Anterior cingulate cortex (tissue), 58 donors: Measurements from ENCODE around the gene DLGAP5.

Experiments used
- DNase-seq, 58 donors: peaks; one replicate each; lab custom pipeline; 2025; lab: John Stamatoyannopoulos, UW

The DLGAP5 gene

DNA sequence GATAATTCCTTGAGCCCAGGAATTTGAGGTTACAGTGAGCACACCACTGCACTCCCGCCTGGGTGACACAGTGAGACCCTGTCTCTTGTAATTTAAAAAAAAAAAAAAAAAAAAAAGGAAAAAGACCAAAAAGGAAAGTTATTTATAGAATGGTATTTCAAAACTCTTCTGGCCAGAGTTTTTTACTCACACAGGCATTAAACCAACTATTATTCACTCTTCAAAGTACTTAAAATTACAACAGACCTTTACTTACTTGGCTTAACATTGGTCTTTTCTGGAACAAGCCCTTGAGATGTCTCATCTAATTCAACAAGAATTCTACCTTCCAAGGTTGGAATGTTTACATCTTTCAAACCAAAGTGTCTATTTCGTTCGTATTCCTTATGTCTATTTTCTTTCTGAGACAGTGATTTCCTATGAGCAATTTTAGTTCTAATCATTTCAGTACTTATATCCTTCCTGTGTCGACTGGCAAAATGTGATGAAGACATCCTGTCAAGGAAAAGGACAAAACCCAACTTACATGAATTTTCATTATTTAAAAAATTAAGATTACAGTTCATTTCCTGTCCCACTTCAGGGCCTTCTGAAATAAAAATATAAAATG, 2.6 kb downstream of the DLGAP5 start:
- no peak for DNase-seq

- no peak for DNase-seq
Measured at GRCh38 chr14:55180434-55180833, 11.0 kb downstream of the DLGAP5 start.

DNA sequence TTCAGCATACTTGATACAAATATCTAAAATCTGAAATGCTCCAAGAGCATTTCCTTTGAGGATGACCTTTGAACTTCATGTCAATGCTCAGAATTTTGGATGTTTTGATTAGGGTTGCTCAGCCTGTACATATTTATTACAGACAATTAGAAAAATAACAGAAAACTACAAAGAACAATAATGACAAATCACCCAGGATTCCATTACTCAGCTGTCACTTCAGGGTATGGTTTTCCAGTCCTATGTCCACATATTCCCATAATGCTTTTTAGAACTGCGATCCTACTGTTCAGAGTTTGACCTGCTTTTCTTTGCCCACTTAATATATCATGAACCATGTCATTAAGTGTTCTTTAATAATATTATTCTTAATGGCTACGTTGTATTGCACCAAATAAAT, 11.4 kb downstream of the DLGAP5 start:
- DNase-seq, result no peak

DNA sequence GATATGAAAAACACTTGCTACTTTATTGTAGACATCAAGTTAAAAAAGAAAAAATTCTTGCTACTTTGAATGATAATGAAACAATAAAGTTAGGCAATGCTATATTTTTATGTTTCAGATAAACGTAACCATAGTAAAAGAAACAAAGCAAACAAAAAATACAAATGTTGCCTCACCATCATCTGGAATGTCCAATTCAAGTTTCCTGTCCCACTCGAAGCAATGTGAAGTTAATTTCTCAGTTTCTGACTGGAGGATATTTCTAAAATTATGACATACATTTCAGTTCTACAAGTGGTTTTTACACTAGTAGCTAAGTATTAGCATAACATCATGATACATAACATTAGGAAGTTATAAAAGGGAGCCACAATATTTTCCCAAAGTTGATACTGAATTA, 20.9 kb downstream of the DLGAP5 start:
- no peak for DNase-seq

DNA sequence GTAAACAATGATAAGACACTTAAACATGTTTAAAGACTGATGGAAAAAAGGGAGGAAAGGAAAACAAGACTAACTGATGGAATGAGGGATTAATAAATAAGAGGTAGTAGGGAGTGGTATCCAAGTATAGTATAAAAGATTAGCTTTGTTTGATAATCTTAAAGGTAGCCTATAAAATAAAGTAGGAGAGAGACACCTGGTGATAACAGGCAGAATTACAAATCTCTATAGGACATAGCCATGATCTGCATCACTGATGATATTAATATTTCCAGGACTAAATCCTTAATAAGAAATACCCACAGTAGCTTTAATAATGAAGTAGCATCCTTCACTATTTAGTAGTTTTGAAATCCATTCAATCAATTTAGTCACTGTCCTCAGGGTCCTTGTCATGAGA, 30.4 kb downstream of the DLGAP5 start:
- DNase-seq, result no peak

- no peak for DNase-seq
Measured at GRCh38 chr14:55158412-55158811, 33.0 kb downstream of the DLGAP5 start.

DNA sequence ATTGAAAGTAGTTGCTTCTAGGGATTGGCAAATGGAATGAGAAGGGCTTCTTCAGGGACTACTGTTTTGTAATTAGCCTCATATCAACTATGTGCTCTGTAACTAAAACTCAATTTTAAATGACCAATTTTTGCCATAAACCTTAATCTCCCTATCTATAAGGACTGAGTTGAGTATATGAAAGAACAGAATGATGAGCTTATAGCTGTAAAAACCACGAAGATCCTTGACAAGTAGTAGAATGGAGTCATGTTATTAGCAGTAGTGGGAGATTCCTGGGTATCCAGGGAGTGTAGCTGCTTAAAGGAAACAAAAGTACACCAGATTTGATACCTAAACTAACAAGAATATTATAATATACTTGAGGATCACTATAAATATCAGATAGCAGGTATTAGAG, 34.3 kb downstream of the DLGAP5 start:
- DNase-seq, result no peak

- no peak for DNase-seq
Measured at GRCh38 chr14:55153951-55154350, 37.4 kb downstream of the DLGAP5 start.

GRCh38 chr14:55152052-55152753, 39.2 kb downstream of the DLGAP5 start:
- DNase-seq, result no peak

GRCh38 chr14:55151601-55152000, 39.8 kb downstream of the DLGAP5 start:
- DNase-seq, result no peak

DNA sequence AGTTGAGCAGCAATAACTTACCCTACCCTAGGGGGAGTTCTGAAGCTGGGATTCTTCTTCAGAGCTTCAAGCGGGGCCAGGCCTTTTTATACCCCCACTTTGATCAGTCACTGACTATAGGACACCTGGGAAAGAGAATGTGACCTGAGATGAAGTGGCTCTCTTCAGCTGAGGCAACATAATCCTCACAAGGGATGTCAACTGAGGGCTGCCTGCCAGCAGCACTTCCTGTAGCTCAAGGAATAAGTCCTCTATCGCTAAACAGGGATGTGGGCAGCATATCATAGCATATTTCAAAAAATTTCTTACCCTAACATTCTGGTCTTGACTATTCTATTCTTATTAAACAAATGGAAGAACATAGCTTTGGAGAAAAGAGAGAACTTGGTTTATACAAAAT, 45.0 kb downstream of the DLGAP5 start:
- DNase-seq, result no peak

GRCh38 chr14:55142466-55142865, 48.9 kb downstream of the DLGAP5 start:
- DNase-seq, result no peak

- DNase-seq, result no peak
Measured at GRCh38 chr14:55141825-55142224, 49.6 kb downstream of the DLGAP5 start.

DNA sequence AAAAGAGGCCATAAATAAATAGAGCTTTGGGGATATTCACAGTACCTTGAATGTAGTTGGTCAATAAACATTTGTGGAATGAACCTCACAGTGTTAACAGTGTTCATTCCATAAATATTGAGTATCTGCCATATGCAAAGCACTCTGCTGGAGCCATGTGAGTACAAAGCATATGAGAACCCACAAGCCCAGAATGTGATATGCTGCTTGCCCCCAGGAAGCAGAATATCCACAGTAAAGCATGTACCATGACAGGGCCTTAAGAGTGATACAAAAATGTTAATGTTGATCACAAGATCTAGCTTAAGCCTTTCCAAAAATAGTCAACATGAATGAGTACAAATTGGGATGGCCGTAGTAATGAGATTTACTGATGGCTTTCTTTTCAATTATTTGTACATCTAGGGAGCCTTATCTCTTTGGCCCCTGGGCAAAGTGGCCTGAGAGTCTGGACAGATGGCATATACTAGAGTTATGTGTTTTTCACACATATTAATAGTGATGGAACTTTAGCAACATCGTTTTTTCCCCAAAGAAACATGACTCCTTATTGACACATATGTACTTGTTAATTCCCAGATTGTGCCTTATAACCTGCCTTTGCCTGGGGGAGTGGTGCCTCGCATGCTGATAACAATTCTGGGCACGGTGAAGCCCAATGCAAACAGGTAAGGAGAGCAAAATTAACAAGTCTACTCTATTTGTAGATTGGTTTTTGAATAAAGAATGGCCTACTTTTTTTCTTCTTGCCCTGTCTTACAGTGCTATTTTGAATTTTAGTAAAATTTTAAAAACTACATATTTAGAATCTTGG, 51.5 kb downstream of the DLGAP5 start:
- DNase-seq, result no peak

DNA sequence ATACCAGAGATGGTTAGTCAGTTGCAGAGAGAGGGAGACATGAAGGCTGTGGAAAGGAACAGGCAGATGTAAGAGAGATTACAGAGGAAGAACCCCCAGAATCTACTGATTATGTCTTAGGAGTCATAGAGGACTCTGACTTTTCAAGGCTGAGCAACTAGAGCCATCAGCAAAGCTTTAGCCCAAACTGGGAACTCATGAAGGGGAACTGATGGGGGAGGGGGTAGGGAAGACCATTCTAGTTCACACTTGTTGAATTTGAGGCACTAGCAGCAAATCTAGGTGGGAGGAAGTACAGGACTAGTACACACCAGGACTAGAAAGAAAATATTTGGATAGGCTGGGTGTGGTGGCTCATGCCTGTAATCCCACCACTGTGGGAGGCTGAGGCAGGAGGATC, 52.2 kb downstream of the DLGAP5 start:
- DNase-seq, result no peak

DNA sequence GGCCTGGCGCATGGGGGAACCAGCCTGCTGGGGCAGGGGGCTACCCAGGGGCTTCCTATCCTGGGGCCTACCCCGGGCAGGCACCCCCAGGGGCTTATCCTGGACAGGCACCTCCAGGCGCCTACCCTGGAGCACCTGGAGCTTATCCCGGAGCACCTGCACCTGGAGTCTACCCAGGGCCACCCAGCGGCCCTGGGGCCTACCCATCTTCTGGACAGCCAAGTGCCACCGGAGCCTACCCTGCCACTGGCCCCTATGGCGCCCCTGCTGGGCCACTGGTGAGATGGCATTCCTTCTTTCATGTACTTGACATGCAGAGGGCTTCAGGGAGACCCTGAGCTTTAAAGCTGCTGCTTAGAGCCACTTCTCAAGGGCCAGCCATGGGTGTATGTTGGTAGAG, 53.3 kb downstream of the DLGAP5 start:
- no peak for DNase-seq

DNA sequence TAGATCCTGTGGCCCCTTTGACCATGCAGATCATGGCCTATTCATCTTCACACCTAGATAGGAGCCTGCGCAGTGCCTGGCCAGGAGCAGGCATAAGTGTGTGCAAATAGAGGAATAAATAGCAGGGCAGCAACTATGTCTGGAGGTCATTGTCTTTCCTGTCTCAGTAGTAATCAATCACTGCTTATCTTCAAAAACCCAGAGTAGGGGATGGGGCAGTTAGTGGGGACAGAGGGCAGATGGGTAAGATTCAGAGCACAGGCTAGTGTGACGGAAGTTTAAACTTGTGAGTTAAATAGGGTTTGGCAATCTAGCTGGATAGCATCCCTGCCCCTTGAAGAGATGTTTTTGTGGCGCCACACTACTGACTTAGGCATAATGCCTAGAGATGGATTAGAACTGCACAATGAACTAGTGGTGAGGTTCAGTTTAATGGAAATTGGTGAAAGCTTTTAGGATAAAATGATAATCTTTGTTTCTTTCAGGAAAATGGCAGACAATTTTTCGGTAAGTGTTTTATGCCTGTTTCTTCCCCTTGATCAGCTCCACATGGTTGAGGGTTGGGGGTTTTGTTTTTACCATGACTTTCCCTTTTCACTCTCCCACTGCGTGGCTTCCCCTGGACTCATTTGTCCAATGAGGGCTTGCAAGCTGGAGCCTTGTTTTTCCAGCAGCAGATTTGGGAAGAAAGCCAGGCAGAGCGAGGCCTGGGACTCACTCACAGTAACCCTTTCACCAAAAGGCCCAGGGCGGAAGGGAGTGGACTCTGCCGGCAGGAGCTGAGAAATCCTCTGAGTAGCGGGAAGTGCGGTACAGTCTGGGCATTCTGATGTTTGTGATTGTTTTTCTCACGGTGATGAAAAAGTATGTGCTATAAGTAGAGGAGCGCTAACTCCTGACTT, 54.2 kb downstream of the DLGAP5 start:
- DNase-seq, result peak in 53 of 58 donors; percentile 6 to 85 (median 56)

- DNase-seq, result no peak
Measured at GRCh38 chr14:55136241-55136640, 55.1 kb downstream of the DLGAP5 start.

- no peak for DNase-seq
Measured at GRCh38 chr14:55133416-55133815, 58.0 kb downstream of the DLGAP5 start.

DNA sequence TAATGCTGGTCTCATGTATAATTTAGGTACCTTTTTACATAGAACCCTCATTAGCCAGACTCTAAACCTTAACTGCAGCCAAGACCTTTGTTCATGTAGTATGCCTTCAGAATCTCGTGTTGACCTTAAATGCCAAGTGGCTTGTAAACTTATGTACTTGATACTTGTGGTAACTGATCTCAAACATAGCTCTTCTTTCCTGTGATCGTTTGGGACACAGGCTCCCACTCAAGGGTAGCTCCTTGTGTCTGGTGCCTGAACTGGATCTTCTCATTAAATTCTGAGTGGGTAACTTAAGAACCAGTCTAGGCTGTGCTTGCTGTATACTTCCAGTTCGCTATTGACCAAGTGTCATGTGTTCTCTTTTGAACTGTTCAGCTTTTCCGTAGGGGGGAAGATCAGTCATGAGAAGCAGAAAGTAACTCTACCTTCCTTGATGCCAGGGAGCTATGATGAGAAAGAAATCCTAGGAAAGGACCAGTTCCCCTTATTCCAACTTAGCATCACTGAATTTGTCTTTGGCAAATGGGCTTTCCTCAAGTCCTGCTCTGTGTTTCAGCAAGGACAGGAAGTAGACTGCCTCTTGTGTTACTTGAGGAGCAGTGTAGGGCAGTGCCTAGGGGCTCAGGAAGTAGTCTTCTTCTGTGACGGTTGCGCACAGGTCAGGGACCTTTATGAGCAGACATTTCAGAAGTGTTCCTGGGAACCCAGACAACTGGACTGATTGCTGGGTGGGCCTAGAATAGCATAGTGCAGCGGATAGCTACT, 59.8 kb downstream of the DLGAP5 start:
- no peak for DNase-seq
